Measurements from ENCODE around the gene GATAD2A.

GATAD2A gene

GRCh38 chr19:19420570-19421298 is 15.3 kb downstream of the GATAD2A start:
- no peak for DNase-seq (ENCODE audit: low read depth in 2 of 2)

GRCh38 chr19:19421299-19421696 is 15.8 kb downstream of the GATAD2A start:
- no peak for DNase-seq (ENCODE audit: low read depth in 2 of 2)

- no peak for DNase-seq (ENCODE audit: low read depth in 2 of 2)
These were observed 16.7 kb downstream of the GATAD2A start for GRCh38 chr19:19422156-19422555.

- no peak for DNase-seq (ENCODE audit: low read depth in 2 of 2)
These were observed 17.8 kb downstream of the GATAD2A start for GRCh38 chr19:19423322-19423721.

GRCh38 chr19:19425170-19425875 is 19.8 kb downstream of the GATAD2A start:
- DNase-seq (ENCODE audit: low read depth in 2 of 2): no peak

- DNase-seq (ENCODE audit: low read depth in 2 of 2): no peak
These were observed 20.7 kb downstream of the GATAD2A start for GRCh38 chr19:19426216-19426615.

GRCh38 chr19:19426799-19427198 is 21.3 kb downstream of the GATAD2A start:
- DNase-seq (ENCODE audit: low read depth in 2 of 2): no peak

GRCh38 chr19:19427302-19427701 is 21.8 kb downstream of the GATAD2A start:
- DNase-seq (ENCODE audit: low read depth in 2 of 2): no peak

GRCh38 chr19:19427944-19428343 is 22.5 kb downstream of the GATAD2A start:
- no peak for DNase-seq (ENCODE audit: low read depth in 2 of 2)

- no peak for DNase-seq (ENCODE audit: low read depth in 2 of 2)
These were observed 23.3 kb downstream of the GATAD2A start for GRCh38 chr19:19428746-19429145.

GRCh38 chr19:19429361-19429760 is 23.9 kb downstream of the GATAD2A start:
- no peak for DNase-seq (ENCODE audit: low read depth in 2 of 2)

GRCh38 chr19:19432732-19433131 is 27.3 kb downstream of the GATAD2A start:
- no peak for DNase-seq (ENCODE audit: low read depth in 2 of 2)

- no peak for DNase-seq (ENCODE audit: low read depth in 2 of 2)
These were observed 28.3 kb downstream of the GATAD2A start for GRCh38 chr19:19433666-19434213.

- no peak for DNase-seq (ENCODE audit: low read depth in 2 of 2)
These were observed 29.1 kb downstream of the GATAD2A start for GRCh38 chr19:19434483-19435045.

- DNase-seq (ENCODE audit: low read depth in 2 of 2): no peak
These were observed 30.7 kb downstream of the GATAD2A start for GRCh38 chr19:19436137-19436691.

- no peak for DNase-seq (ENCODE audit: low read depth in 2 of 2)
These were observed 33.1 kb downstream of the GATAD2A start for GRCh38 chr19:19438366-19439175.

GRCh38 chr19:19439176-19439482 is 33.7 kb downstream of the GATAD2A start:
- no peak for DNase-seq (ENCODE audit: low read depth in 2 of 2)

GRCh38 chr19:19443283-19443682 is 37.8 kb downstream of the GATAD2A start:
- DNase-seq (ENCODE audit: low read depth in 2 of 2): no peak

- DNase-seq (ENCODE audit: low read depth in 2 of 2): no peak
These were observed 38.6 kb downstream of the GATAD2A start for GRCh38 chr19:19443902-19444680.

GRCh38 chr19:19444681-19445155 is 39.2 kb downstream of the GATAD2A start:
- no peak for DNase-seq (ENCODE audit: low read depth in 2 of 2)

- DNase-seq (ENCODE audit: low read depth in 2 of 2): no peak
These were observed 39.8 kb downstream of the GATAD2A start for GRCh38 chr19:19445288-19445687.

Measured in stimulated activated CD4-positive, alpha-beta T cell treated with anti-CD3 and anti-CD28 coated beads, Interleukin-1b, Interleukin-23, amount 100 ng/mL, for 1 hour (primary cell).